HG03571 (cell line): ENCODE results near the gene CERS3.

Experiments used
- ATAC-seq: cut with Tn5 transposase; IDR thresholded peaks from one replicate; pipeline ENCODE4 v1.9.1; 2021; ENCODE audit not compliant: unreplicated experiment

The CERS3 gene

DNA sequence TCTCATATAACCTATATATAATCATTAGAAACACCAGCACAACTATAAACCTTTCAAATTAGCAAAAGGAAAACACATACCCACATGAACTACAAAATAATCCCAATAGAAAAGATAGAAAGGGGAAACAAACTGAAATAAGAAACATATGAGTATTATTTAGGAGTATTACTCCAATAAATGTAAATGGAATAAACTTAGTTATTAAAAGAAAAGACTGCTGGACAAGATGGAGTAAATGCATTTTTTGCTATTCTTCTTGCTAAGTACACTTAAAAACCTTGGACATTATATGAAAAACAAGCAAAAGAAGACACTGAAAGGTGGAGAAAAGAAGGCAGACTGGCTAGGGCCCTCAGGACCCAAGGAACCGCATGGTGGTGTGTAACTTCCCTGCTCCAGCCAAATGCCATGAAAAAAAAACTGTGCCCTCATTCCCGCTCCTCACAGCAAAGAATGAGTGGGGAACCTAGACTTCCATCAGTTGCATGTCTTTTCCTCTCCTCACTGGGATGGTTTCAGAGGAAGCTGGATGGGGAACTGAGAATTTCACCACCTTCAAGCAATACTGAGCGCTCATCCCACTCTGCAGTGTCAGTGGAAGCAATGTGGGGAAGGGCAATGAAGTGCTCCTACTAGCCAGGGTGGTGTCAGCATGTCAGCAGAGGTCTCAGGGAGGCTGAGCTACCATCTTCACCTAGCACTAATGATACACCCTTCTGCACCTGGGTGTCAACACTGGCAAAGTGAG is 143.3 kb downstream of the CERS3 start:
- no peak for ATAC-seq

DNA sequence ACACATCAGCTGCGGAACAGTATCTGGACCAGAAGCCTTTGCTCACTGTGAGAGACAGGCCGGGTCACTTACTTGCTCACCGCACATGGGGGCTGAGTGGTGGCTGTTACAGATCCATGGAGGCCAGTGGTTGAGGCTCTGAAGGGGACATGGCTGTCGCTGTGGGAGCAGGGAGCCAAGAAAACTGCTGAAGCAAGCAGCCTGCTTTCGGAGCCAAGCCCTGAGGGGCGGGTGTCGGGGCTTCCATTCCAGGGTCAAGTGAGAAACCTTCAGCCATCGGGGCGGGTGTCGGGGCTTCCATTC is 144.7 kb downstream of the CERS3 start:
- no peak for ATAC-seq

DNA sequence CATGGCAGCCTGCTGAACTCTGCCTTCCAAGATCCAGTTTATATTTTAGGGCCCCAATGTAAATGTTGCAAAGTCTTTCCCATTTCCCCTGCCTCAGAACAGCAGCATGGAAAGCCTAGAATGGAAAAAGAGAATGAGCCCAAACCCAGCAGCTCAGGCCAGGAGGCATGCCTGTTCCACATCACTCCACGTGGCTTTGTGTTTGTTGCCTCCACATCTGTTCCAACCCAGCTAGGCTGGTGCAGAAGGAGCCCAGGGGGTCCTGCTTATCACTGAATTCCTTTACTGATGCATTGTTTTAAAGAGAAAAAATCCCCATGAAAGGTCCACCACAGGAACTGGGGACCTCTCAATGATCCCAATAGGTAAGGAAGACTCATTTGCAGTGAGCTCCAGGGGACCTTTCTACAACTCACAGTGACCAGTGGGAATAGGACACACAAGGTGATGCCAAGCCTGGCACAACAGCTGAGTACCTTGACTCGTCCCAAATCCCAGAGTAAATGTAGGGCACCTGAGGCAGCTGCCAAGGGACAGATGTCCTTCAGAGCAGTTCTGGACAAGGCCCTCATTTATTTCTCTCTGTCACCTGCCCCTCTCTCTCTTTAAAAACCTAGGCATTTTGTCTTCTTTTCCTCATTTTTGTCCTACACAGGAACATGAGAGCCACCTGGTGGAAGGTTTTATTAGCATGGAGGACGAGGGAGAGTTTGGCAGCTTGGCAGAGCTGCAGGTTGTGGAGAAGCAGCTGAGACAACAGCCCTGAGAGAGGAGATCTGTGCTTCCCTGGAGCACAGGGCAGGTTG is 145.2 kb downstream of the CERS3 start:
- ATAC-seq: no peak

DNA sequence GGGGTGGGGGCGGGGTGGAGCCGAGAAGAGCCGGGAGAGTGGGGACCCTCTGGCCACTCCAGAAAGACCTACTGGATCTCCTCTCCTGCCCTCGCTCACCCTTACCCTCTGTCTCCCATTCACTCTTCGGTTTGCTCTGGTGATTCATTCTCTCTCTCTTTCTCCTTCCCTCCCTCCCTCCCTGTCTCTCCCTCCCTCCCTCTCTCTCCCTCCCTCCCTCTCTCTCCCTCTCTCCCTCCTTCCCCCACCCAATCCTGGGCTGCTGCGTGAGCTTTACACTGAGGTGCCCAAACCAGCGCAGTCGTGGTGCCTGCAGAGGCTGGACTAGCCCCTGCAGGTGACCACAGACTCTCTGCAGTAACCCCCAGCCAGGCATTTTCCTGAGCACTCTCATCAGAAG is 154.8 kb downstream of the CERS3 start:
- ATAC-seq: no peak

DNA sequence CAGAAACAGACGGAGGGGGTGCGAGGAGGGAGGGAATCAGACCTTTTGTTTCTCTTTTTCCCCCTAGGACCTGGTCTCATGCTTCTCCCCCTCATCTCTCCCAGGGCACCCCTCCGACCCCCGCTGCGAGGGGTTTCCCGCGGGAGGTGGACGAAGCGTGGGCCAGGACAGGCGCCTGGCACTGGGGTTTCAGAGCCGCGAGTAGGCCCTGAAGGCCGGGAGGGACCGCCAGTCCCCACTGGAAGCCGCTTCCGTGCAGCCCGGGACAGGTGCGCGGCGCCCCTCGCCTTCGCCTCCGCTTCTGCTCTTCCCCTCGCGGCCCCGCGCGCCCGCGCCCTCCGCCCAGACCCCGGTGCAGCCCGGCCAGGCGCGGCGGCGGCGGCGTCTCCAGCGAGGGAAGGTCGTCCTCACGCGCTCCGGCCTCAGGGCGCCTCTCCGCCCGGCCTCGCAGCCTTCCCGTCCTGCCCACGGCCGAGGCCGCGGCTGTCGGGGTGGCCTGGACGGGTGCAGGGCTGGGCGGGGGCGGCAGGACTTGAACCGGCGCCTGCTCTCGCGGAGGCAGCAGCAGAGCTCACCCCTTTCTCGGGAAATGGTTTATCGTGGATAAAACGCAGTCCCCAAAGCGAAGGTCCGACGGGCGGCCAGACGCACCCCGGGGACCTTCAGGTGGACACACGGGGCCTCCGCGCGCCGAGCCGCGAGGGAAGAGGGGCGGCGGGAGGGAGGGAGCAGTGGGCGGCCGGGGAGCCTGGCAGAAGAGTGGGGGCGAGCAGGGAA is 155.4 kb downstream of the CERS3 start:
- no peak for ATAC-seq

DNA sequence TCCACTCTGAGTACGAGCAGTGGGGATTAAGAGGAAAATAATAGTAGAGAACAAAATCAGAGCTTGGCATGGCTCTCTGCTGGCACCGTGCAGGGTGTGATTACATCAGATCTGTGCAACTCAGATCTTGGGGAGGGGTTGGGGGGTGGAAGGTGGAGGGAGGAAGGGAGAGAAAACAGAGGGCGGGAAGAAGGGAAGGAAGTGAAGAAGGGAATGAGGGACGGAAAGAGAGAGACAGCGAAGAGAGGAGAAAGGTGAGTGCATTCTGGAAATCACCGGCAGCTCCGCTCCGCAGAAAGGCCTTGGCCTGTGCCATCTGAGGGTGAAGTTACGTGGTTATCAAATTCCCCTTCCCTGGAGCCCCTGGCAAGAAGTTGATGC is 156.0 kb downstream of the CERS3 start:
- ATAC-seq: no peak

DNA sequence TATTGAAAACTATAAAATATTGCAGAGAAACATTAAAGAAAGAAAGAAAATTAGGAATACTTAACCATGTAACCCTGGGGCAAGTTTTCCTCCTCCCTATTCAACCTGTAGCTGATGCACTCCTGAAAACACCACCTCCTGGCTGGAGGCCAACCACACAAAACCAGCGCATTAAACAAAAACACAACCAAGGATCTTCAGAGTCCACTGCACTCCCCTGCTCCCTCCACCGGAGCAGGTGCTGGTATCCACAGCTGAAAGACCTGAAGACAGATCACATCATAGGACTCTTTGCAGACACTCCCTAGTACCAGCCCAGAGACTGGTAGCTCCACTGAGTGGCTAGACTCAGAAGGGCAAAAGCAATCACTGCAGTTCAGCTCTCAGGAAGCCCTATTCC is 173.4 kb downstream of the CERS3 start:
- ATAC-seq: no peak

DNA sequence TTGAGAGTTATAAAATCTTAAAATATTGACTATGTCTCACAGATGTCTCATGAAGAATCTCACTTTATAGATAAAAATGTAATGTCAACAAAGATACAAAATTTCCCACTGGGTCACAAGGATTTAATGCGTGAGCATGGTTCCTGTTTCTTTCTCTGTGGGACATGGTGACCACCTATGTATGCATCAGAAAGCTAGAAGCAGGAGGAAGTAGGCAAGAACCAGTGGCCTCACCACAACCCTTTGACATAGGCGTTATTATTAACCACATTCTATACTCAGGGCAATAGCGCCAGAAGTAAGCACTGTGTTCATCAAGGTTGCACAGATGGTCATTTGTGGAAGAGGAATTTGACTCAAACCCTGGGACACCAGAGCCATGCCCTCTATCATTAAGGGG is 175.3 kb downstream of the CERS3 start:
- no peak for ATAC-seq

DNA sequence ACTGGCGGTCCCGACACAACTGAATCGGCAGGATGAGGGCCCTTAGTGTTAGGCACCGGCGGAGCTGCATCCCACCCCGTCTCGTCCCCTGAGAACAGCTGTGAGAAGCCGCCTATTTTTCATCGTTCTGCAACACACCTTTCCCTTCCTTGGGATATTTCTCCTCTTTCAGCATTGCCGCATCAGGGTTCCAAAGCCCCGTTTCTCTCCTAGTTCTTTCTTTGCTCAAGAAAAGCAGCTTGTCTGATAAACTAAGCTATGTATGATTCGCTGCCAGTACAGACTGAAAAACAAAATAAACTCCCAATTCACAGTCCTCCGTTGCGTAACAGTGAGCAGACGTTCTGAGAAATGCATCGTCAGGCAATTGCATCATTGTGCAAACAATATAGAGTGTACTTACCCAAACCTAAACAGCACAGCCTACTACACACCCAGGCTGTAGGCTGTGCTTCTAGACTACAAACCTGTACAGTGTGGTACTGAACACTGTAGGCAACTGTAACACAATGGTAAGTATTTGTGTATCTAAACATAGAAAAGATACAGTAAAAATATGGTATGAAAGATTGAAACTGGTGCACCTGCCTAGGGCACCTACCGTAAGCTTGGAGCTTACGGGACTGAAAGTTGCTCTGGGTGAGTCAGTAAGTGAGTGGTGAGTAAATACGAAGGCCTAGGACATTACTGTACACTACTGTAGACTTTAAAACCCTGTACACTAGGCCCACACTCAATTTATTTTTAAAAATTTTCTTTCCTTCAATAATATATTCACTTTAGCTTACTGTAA is 178.1 kb downstream of the CERS3 start:
- ATAC-seq: no peak
